Right lung (tissue), 5 donors: ENCODE measurements around the gene SLC25A22. TPM values are rescaled to one million over a fixed set of nuclear protein-coding genes. Genes with fewer than 3 reads are reported as not detected.

ENCODE experiments used
- DNase-seq, 2 donors: peaks; one replicate each; pipeline ENCODE4 v3.0.0-alpha.2; 2013
- polyA plus RNA-seq, 5 donors: library from polyadenylated mRNA; unstranded; fragments of 120-200 nt; gene quantifications; one replicate each; pipeline versions ENCODE4 v1.2.1 to v1.2.3, GENCODE V29; 2013; ENCODE audit warnings: inconsistent platforms in 1 of 5, low replicate concordance in 1 of 5; ENCODE audit not compliant: insufficient read length in 5 of 5, insufficient read depth in 1 of 5

Gene SLC25A22
- polyA plus RNA-seq, 5 donors: 9.4 to 25.4 (median 15.7) TPM

- DNase-seq: peak; percentile 85 to 86
Measured at GRCh38 chr11:747158-748006, 50.7 kb downstream of the SLC25A22 start, which contains the start of gene TALDO1. TSS of gene TALDO1 (plus strand) at chr11:747464. CDS start at chr11:747482, 18 bp downstream.

GRCh38 chr11:746289-747157, 51.6 kb downstream of the SLC25A22 start:
- no peak for DNase-seq

DNA sequence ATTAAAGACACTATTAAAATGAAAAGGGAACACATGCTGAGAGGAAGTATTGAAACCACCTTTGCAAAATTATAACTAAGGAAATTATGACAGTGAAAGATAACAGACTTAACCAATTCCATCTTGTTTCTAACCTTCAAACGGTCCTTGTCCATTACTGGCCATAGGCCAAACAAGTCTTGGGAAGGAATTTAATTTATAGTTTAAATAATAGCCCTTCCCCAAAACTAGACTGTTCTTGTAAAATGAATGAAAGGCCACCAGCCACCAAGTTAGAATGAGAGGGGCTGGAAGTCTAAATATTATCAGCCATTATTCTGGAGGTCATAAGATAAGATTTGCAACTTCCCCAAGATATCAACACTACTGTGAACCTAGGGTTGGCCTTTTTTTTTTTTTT, 52.7 kb downstream of the SLC25A22 start:
- no peak for DNase-seq

DNA sequence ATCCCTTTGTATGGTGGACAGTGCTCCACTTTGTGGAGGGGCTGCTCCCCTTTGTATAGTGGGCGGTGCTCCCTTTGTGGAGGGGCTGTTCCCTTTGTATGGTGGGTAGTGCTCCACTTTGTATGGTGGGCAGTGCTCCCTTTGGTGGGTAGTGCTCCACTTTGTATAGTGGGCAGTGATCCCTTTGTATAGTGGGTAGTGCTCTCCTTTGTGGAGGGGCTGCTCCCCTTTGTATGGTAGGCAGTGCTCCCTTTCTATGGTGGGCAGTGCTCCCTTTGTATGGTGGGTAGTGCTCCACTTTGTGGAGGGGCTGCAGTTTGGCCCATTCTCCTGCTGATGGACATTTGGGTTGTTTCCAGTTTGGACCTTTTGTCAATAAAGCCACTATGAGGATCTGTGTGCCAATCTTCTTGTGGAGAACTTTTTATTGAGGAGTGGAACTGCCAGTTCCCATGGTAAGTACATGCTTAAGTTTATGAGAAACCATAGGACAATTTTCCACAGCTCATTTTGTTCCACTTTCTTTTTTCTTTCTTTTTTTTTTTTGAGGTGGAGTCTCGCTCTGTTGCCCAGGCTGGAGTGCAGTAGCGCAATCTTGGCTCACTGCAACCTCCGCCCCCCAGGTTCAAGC, 55.4 kb downstream of the SLC25A22 start:
- no peak for DNase-seq

GRCh38 chr11:742156-742546, 55.9 kb downstream of the SLC25A22 start:
- DNase-seq: no peak

Other genes starting within 250 kb of the SLC25A22 start
- 1 to 10 TPM; 1.6 to 4.9 (median 2.8) TPM for gene LMNTD2, start 237.5 kb downstream of the SLC25A22 start, polyA plus RNA-seq
- gene RASSF7, start 237.3 kb downstream of the SLC25A22 start, polyA plus RNA-seq: 10 to 100 TPM; 16.5 to 41.2 (median 27.6) TPM
- 10 to 100 TPM; 16.0 to 28.3 (median 20.4) TPM for gene PHRF1, start 221.8 kb downstream of the SLC25A22 start, polyA plus RNA-seq
- gene IRF7, start 182.3 kb downstream of the SLC25A22 start, polyA plus RNA-seq: 10 to 100 TPM in 3 of 5 donors, 1 to 10 TPM in 2; 6.9 to 19.1 (median 11.5) TPM
- under 1 TPM; 0.20 to 0.86 (median 0.58) TPM for gene CDHR5, start 173.3 kb downstream of the SLC25A22 start, polyA plus RNA-seq
- gene SCT, start 171.1 kb downstream of the SLC25A22 start, polyA plus RNA-seq: 10 to 100 TPM in 1 of 5 donors, 1 to 10 TPM in 4; 1.2 to 14.9 (median 1.7) TPM
- 1 to 10 TPM in 2 of 5 donors, under 1 TPM in 3; 0.21 to 1.5 (median 0.74) TPM for gene DRD4, start 161.0 kb downstream of the SLC25A22 start, polyA plus RNA-seq
- 10 to 100 TPM; 32.7 to 49.5 (median 37.7) TPM for gene DEAF1, start 103.1 kb downstream of the SLC25A22 start, polyA plus RNA-seq
- gene TMEM80, start 102.5 kb downstream of the SLC25A22 start, polyA plus RNA-seq: 10 to 100 TPM; 23.2 to 35.8 (median 29.9) TPM
- 10 to 100 TPM; 41.3 to 88.7 (median 81.2) TPM for gene EPS8L2, start 92.0 kb downstream of the SLC25A22 start, polyA plus RNA-seq
- gene TALDO1, start 50.8 kb downstream of the SLC25A22 start, polyA plus RNA-seq: 100 to 1,000 TPM; 100 to 129 (median 107) TPM
- 10 to 100 TPM; 41.4 to 80.2 (median 61.8) TPM for gene GATD1, start 20.8 kb downstream of the SLC25A22 start, polyA plus RNA-seq
- under 1 TPM in 3 of 5 donors, not detected in 2; 0.18 to 0.24 (median 0.22) TPM for gene CEND1, start 8.2 kb downstream of the SLC25A22 start, polyA plus RNA-seq
- gene PIDD1, start 7.0 kb upstream of the SLC25A22 start, polyA plus RNA-seq: 10 to 100 TPM in 4 of 5 donors, 1 to 10 TPM in 1; 9.0 to 16.6 (median 11.6) TPM
- 1,000 to 10,000 TPM; 1,010 to 1,715 (median 1,239) TPM for gene RPLP2, start 11.7 kb upstream of the SLC25A22 start, polyA plus RNA-seq
- gene PNPLA2, start 20.6 kb upstream of the SLC25A22 start, polyA plus RNA-seq: 10 to 100 TPM; 23.4 to 54.7 (median 38.0) TPM
- gene CRACR2B, start 29.6 kb upstream of the SLC25A22 start, polyA plus RNA-seq: 10 to 100 TPM; 13.6 to 31.6 (median 21.5) TPM
- 100 to 1,000 TPM; 124 to 208 (median 165) TPM for gene CD151, start 34.7 kb upstream of the SLC25A22 start, polyA plus RNA-seq
- 100 to 1,000 TPM in 2 of 5 donors, 10 to 100 TPM in 3; 67.8 to 164 (median 85.4) TPM for gene POLR2L, start 44.2 kb upstream of the SLC25A22 start, polyA plus RNA-seq
- gene TSPAN4, start 44.6 kb upstream of the SLC25A22 start, polyA plus RNA-seq: 10 to 100 TPM; 42.4 to 94.6 (median 63.9) TPM
- 100 to 1,000 TPM in 1 of 5 donors, 10 to 100 TPM in 4; 77.0 to 101 (median 86.2) TPM for gene CHID1, start 112.5 kb upstream of the SLC25A22 start, polyA plus RNA-seq
- gene AP2A2, start 127.6 kb upstream of the SLC25A22 start, polyA plus RNA-seq: 10 to 100 TPM; 74.4 to 84.3 (median 79.2) TPM
- under 1 TPM; 0.24 to 0.57 (median 0.54) TPM for gene MUC6, start 238.4 kb upstream of the SLC25A22 start, polyA plus RNA-seq